ENCODE data around the gene PHEX. TPM values are rescaled to one million over a fixed set of nuclear protein-coding genes. Genes with fewer than 3 reads are reported as not detected.

PHEX gene
- total and polyA plus RNA-seq, 8 donors: 0.05 to 0.73 (median 0.14) TPM; not detected in 5

GRCh38 chrX:22193851-22194659 is 161.9 kb downstream of the PHEX start:
- WGBS, 5 donors: 67 to 82% (median 76%) methylated on average over 8 of the region's 8 CpGs
- H3K36me3 ChIP-seq: no peaks in the 10 kb centered on the region
- no peak overlapping the region for H3K27ac ChIP-seq
- no peaks in the 10 kb centered on the region for H3K9me3 ChIP-seq
- no peak for TF ChIP-seq POLR2AphosphoS5 (IDR thresholded peaks at IDR 0.05)
- no peak for TF ChIP-seq POLR2A (IDR thresholded peaks at IDR 0.05)
- TF ChIP-seq CTCF (IDR thresholded peaks at IDR 0.05): no peak
- no peak for TF ChIP-seq EP300 (IDR thresholded peaks at IDR 0.05)
- no peak for DNase-seq
- H3K27me3 ChIP-seq: no peaks in the 10 kb centered on the region
- intact Hi-C loops (cut with DNase I; ENCODE audit: low total_unique reads): no loop called here
- H3K4me1 ChIP-seq: no peaks in the 10 kb centered on the region
- H3K4me3 ChIP-seq: no peak overlapping the region

GRCh38 chrX:22194660-22194945 is 162.5 kb downstream of the PHEX start:
- H3K27ac ChIP-seq: no peak overlapping the region
- no peaks in the 10 kb centered on the region for H3K4me1 ChIP-seq
- no peaks in the 10 kb centered on the region for H3K36me3 ChIP-seq
- H3K4me3 ChIP-seq: no peak overlapping the region
- TF ChIP-seq POLR2AphosphoS5 (IDR thresholded peaks at IDR 0.05): no peak
- no peak for TF ChIP-seq CTCF (IDR thresholded peaks at IDR 0.05)
- no peak for TF ChIP-seq POLR2A (IDR thresholded peaks at IDR 0.05)
- TF ChIP-seq EP300 (IDR thresholded peaks at IDR 0.05): no peak
- DNase-seq: no peak
- no peaks in the 10 kb centered on the region for H3K9me3 ChIP-seq
- 44 to 85% (median 53%) methylated on average over 1 of the region's 1 CpG for WGBS, 5 donors
- H3K27me3 ChIP-seq: no peaks in the 10 kb centered on the region
- intact Hi-C loops (cut with DNase I; ENCODE audit: low total_unique reads): no loop called here

GRCh38 chrX:22196149-22196548 is 164.0 kb downstream of the PHEX start:
- no peak for DNase-seq
- Histone ChIP-seq H3K4me3 (no peak overlapping the region), H3K4me1 (no peaks in the 10 kb centered on the region), H3K27me3 (peaks cover 0 to 4% (median 0%) of the 10 kb centered on the region in 3 donors), H3K36me3 (no peaks in the 10 kb centered on the region), H3K9me3 (no peaks in the 10 kb centered on the region), H3K27ac (no peak overlapping the region)
- WGBS, 5 donors: 63 to 94% (median 86%) methylated on average over 1 of the region's 1 CpG
- intact Hi-C loops (cut with DNase I; ENCODE audit: low total_unique reads): no loop called here
- TF ChIP-seq POLR2AphosphoS5 (IDR thresholded peaks at IDR 0.05): no peak

DNA sequence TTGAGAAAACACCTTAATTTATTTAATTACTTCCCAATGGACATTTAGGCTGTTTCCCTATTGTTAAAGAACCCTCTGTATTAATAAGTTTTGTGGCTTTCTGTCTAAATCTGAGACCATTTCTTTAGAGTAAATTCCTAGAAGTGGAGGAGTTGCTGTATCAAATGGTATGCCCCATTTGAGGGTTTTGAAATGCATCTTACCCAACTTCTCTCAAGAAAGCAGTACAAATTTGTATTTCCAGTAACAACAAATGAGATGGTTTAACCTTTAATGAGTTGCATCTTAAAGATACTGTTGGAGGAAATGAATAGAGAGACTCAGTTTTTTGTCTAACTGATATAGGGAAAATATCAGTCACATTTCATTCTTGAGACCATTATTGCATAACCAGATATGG is 170.1 kb downstream of the PHEX start:
- TF ChIP-seq POLR2A (IDR thresholded peaks at IDR 0.05) (no peak), EP300 (IDR thresholded peaks at IDR 0.05) (no peak), CTCF (IDR thresholded peaks at IDR 0.05) (no peak)
- H3K4me1 ChIP-seq: no peaks in the 10 kb centered on the region
- H3K36me3 ChIP-seq: no peaks in the 10 kb centered on the region
- peaks cover 0 to 4% (median 0%) of the 10 kb centered on the region in 3 donors for H3K27me3 ChIP-seq
- intact Hi-C loops (cut with DNase I; ENCODE audit: low total_unique reads): no loop called here
- H3K4me3 ChIP-seq: no peak overlapping the region
- no peak for DNase-seq
- no peaks in the 10 kb centered on the region for H3K9me3 ChIP-seq
- H3K27ac ChIP-seq: no peak overlapping the region

DNA sequence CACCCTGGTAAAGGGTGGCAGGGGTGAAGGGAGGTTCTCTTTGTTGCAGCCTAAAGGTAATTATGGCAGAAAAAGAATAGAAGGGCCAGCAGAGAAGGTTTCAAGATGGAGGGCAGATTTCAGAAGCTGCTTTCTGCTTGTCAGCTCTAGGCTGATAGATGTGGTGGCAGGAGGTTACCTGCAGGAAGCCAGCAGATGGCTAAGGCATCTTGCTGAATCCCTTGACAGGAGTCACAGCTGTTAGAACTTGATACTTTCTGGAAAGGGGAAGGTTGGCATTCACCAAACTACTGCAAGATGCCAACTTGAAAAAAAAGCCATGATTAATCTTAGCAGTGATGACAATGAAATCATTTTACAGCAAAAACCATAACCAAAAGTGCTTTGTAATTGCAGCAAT is 171.1 kb downstream of the PHEX start:
- TF ChIP-seq POLR2A (IDR thresholded peaks at IDR 0.05): no peak
- intact Hi-C loops (cut with DNase I; ENCODE audit: low total_unique reads): no loop called here
- no peak overlapping the region for H3K4me3 ChIP-seq
- H3K9me3 ChIP-seq: no peaks in the 10 kb centered on the region
- no peak for DNase-seq
- H3K4me1 ChIP-seq: no peaks in the 10 kb centered on the region
- peaks cover 0 to 4% (median 0%) of the 10 kb centered on the region in 3 donors for H3K27me3 ChIP-seq
- H3K36me3 ChIP-seq: no peaks in the 10 kb centered on the region
- no peak overlapping the region for H3K27ac ChIP-seq

Measured in stomach (tissue), 9 donors.